Smooth muscle cell of the coronary artery (primary cell): Measurements from ENCODE around the gene PTPN5. TPM values are rescaled to one million over a fixed set of nuclear protein-coding genes. Genes with fewer than 3 reads are reported as not detected.

ENCODE experiments used
- total RNA-seq: library from RNA; depleted of rRNA; stranded (reverse); fragments of >200 nt; gene quantifications from 2 replicates; pipeline ENCODE4 v1.2.3, GENCODE V29; 2014; ENCODE audit warnings: low replicate concordance

The PTPN5 gene
- total RNA-seq = not detected in 2 replicates

DNA sequence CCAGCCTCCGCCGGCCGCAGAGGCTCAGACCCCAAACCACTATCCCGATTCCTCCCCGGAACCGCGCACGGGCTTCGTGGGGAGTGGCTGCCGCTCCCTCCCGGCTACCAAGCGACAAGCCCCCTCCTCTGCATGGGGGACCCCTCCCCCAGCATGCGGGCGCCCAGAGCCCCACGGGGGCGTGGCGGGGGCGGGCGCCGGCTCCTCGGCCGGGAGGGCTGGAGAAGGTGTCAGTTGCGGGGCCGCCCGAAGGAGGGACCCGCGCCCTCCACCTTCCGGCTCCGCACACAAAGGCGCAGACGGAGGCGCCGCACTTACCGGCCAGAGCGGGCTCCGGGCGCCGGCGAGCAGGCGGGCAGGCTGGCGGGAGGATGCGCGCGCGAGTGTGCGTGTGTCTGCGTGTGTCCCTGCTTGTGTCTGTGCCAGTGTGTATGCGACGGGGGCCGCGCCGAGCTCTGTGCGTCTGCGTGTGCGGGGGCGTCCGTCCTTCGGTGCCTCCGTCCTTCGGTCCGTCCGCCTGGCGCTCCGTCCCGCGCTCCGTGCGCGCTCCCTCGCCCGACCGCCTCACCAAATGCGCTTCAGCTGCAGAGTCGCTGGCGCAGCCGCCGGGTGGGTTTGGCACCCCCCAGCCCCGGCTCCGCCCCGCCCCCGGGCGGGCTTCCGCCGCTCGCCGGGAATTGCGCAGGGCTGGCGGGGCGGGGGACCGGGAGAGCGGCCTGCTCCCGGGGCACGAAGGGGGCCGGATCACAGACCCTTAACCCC, at the start of gene PTPN5:
Gene PTPN5 (minus strand): TSS at position 592 of the 762 bp plus-strand sequence. CDS start 19,840 bp downstream, outside the sequence.

GRCh38 chr11:18726040-18726439, 65.6 kb downstream of the PTPN5 start, which contains the start of gene IGSF22:
Gene IGSF22, minus strand, starts transcription at chr11:18726188. Its CDS starts 1,952 bp downstream, at chr11:18724236.

GRCh38 chr11:18698341-18699268, 93.0 kb downstream of the PTPN5 start, which contains the start of gene TMEM86A:
Gene TMEM86A, plus strand, starts transcription at chr11:18698779. Its CDS starts 108 bp downstream, at chr11:18698887.

Other genes with a start within 250 kb of the PTPN5 start
- 14.4 and 18.6 TPM in 2 replicates for gene UEVLD, start 203.1 kb downstream of the PTPN5 start, total RNA-seq
- 1.4 and 1.8 TPM in 2 replicates for gene MISFA, start 192.0 kb downstream of the PTPN5 start, total RNA-seq
- 6.9 and 13.8 TPM in 2 replicates for gene SPTY2D1, start 157.5 kb downstream of the PTPN5 start, total RNA-seq
- 0.47 and 0.68 TPM in 2 replicates for gene TMEM86A, start 93.0 kb downstream of the PTPN5 start, total RNA-seq
- under 0.01 and 0.23 TPM in 2 replicates for gene IGSF22, start 65.6 kb downstream of the PTPN5 start, total RNA-seq
- gene MRGPRX1, start 147.6 kb upstream of the PTPN5 start, total RNA-seq = not detected in 2 replicates